ENCODE results near the gene CACNA1I. TPM values are rescaled to one million over a fixed set of nuclear protein-coding genes. Genes with fewer than 3 reads are reported as not detected.
A peak's percentile ranks its signal among the peaks of the same experiment; 100 is the strongest.

CACNA1I gene
- total RNA-seq, 1 experiment from 2014 or later: 0.90 TPM

DNA sequence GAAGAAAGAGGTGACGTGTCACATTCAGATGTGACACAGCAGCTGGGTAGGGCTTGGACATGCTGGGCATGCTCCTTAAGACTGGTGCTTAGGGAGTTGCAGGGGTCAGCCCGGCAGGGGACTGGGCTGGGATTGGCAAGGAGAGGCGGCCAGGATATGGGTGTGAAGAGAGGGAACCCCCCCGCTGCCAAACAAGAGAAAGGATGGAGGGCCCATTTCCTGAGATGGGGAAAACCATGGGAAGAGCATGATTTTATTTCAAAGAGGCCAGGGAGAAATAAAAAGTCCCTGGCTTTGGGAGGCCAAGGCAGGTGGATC is 44.9 kb upstream of the CACNA1I start:
- H3K4me1 ChIP-seq (ENCODE audit: insufficient read depth, low read length, poor library complexity, severe bottlenecking): peaks cover 35% of the 10 kb centered on the region
- H3K4me3 ChIP-seq (ENCODE audit: low read depth, low read length, poor library complexity, severe bottlenecking): no peak overlapping the region
- no peak for TF ChIP-seq EZH2 (IDR thresholded peaks at IDR 0.05; ENCODE audit: borderline replicate concordance, low read depth, low read length, poor library complexity, severe bottlenecking)
- TF ChIP-seq, protein P1, sequence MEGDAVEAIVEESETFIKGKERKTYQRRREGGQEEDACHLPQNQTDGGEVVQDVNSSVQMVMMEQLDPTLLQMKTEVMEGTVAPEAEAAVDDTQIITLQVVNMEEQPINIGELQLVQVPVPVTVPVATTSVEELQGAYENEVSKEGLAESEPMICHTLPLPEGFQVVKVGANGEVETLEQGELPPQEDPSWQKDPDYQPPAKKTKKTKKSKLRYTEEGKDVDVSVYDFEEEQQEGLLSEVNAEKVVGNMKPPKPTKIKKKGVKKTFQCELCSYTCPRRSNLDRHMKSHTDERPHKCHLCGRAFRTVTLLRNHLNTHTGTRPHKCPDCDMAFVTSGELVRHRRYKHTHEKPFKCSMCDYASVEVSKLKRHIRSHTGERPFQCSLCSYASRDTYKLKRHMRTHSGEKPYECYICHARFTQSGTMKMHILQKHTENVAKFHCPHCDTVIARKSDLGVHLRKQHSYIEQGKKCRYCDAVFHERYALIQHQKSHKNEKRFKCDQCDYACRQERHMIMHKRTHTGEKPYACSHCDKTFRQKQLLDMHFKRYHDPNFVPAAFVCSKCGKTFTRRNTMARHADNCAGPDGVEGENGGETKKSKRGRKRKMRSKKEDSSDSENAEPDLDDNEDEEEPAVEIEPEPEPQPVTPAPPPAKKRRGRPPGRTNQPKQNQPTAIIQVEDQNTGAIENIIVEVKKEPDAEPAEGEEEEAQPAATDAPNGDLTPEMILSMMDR (conservative IDR thresholded peaks at IDR 0.05; ENCODE audit: low read depth, low read length): no peak
- peaks cover 66% of the 10 kb centered on the region for H3K36me3 ChIP-seq (ENCODE audit: insufficient read depth, low read length, poor library complexity, severe bottlenecking)
- no peaks in the 10 kb centered on the region for H3K9me3 ChIP-seq (ENCODE audit: low read depth, low read length, poor library complexity, severe bottlenecking)
- H3K27ac ChIP-seq (ENCODE audit: low read depth, low read length, poor library complexity, severe bottlenecking): peak overlapping the region; percentile 30
- no peak for DNase-seq (ENCODE audit: low spot score)
- CTCF ChIA-PET: no interaction called here
- intact Hi-C loops (cut with micrococcal nuclease; ENCODE audit: unreplicated experiment): loop anchor here (5.0 to 10.0 kb wide), 2 partner anchors 131 to 208 kb away; partner anchors contain the start of genes RPL3 and TAB1
- POLR2A ChIA-PET (ENCODE audit: low non-redundant PET): interaction anchor here (0.8 kb wide), 1 partner anchor 209 kb away, joined by 3 read pairs; no protein-coding TSS in a partner anchor
- BruUV-seq (replicated peaks): no TSS peak
- no peaks in the 10 kb centered on the region for H3K27me3 ChIP-seq (replicated peaks; ENCODE audit: insufficient read depth, low read depth, low read length, poor library complexity)

DNA sequence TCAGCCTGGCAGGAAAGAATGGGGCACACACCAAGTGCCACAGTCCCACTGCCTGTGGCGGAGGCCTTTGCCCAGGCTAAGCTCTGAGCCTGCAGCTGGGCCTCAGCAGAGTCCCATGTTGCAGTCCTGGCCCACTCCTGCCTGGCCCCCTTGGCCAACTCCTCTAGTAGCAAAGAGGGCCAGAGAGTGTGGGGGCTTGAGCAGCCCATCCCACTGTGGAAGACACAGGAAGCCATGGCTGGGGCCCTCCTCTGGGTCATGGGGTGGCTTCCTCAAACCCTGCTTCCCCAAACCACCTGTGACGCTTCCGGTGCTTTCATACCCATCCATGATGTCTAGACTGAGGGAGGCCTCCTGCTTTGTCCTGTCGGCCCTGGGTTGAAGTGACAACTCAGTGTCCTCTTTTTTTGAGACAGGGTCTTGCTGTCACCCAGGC is 43.8 kb upstream of the CACNA1I start:
- no TSS peak for BruUV-seq (replicated peaks)
- ChIA-PET CTCF (no interaction called here), POLR2A (ENCODE audit: low non-redundant PET) (interaction anchor here (0.6 kb wide), 1 partner anchor 745 kb away, joined by 18 read pairs; no protein-coding TSS in a partner anchor)

DNA sequence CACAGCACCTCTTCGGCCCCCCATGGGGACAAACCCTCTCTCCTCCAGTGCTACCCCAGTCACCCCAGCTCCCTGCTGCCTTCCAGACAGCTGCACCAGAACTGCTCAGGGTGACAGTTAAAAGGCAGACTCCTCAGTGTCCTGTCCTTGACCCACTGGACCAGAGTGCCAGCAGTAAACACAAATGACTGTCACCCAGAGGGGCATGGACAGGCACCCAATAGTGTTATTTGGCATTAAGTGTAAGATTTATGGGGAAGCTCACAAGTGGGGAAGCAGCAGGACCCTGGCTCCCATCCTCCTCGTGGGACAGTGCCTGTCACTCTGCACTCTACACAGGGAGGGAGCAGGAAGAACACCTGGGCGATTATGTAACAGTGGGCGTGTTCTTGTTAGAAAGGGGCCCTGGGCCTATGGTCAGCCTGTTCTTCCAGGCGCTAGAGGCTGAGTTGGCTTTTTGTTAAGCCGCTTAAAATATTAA is 43.0 kb upstream of the CACNA1I start:
- DNase-seq (ENCODE audit: low spot score): no peak
- H3K4me3 ChIP-seq (ENCODE audit: low read depth, low read length, poor library complexity, severe bottlenecking): no peak overlapping the region
- peak overlapping the region; percentile 27 for H3K27ac ChIP-seq (ENCODE audit: low read depth, low read length, poor library complexity, severe bottlenecking)
- CTCF ChIA-PET: no interaction called here
- H3K36me3 ChIP-seq (ENCODE audit: insufficient read depth, low read length, poor library complexity, severe bottlenecking): peaks cover 47% of the 10 kb centered on the region
- H3K4me1 ChIP-seq (ENCODE audit: insufficient read depth, low read length, poor library complexity, severe bottlenecking): peaks cover 48% of the 10 kb centered on the region
- TF ChIP-seq, protein P1 (conservative IDR thresholded peaks at IDR 0.05; ENCODE audit: low read depth, low read length): no peak
- no peak for TF ChIP-seq EZH2 (IDR thresholded peaks at IDR 0.05; ENCODE audit: borderline replicate concordance, low read depth, low read length, poor library complexity, severe bottlenecking)
- intact Hi-C loops (cut with micrococcal nuclease; ENCODE audit: unreplicated experiment): loop anchor here (5.0 to 10.0 kb wide), 2 partner anchors 133 to 210 kb away; partner anchors contain the start of genes RPL3 and TAB1
- no TSS peak for BruUV-seq (replicated peaks)
- no peaks in the 10 kb centered on the region for H3K27me3 ChIP-seq (replicated peaks; ENCODE audit: insufficient read depth, low read depth, low read length, poor library complexity)
- no peaks in the 10 kb centered on the region for H3K9me3 ChIP-seq (ENCODE audit: low read depth, low read length, poor library complexity, severe bottlenecking)
- POLR2A ChIA-PET (ENCODE audit: low non-redundant PET): no interaction called here

More for the DNA sequence above, 43.8 kb upstream of the CACNA1I start:
- H3K4me3 ChIP-seq (ENCODE audit: low read depth, low read length, poor library complexity, severe bottlenecking): no peak overlapping the region
- peaks cover 55% of the 10 kb centered on the region for H3K36me3 ChIP-seq (ENCODE audit: insufficient read depth, low read length, poor library complexity, severe bottlenecking)
- intact Hi-C loops (cut with micrococcal nuclease; ENCODE audit: unreplicated experiment): loop anchor here (5.0 to 10.0 kb wide), 2 partner anchors 132 to 209 kb away; partner anchors contain the start of genes RPL3 and TAB1
- no peaks in the 10 kb centered on the region for H3K9me3 ChIP-seq (ENCODE audit: low read depth, low read length, poor library complexity, severe bottlenecking)
- H3K27ac ChIP-seq (ENCODE audit: low read depth, low read length, poor library complexity, severe bottlenecking): peak overlapping the region; percentile 25
- H3K4me1 ChIP-seq (ENCODE audit: insufficient read depth, low read length, poor library complexity, severe bottlenecking): peaks cover 46% of the 10 kb centered on the region
- no peaks in the 10 kb centered on the region for H3K27me3 ChIP-seq (replicated peaks; ENCODE audit: insufficient read depth, low read depth, low read length, poor library complexity)
- no peak for TF ChIP-seq EZH2 (IDR thresholded peaks at IDR 0.05; ENCODE audit: borderline replicate concordance, low read depth, low read length, poor library complexity, severe bottlenecking)
- TF ChIP-seq, protein P1 (conservative IDR thresholded peaks at IDR 0.05; ENCODE audit: low read depth, low read length): no peak
- no peak for DNase-seq (ENCODE audit: low spot score)
